IMR-90 (cell line): ENCODE data around the gene LRRC36. TPM values are rescaled to one million over a fixed set of nuclear protein-coding genes. Genes with fewer than 3 reads are reported as not detected.

ENCODE experiments used
- ATAC-seq: fragments of 200-7000 bp; cut with Tn5 transposase; 2 replicates; pipeline ENCODE4 v1.9.1; 2020; ENCODE audit warnings: low read depth, mild to moderate bottlenecking, moderate library complexity
- BruUV-seq: library from RNA; stranded (reverse); fragments of 400-500 nt; replicated peaks from 2 replicates; lab custom pipeline; 2021; lab: Mats Ljungman, UMichigan
- CTCF ChIA-PET: fragments of 300-600 bp; formaldehyde crosslinking; extraction: SDS; loops from one replicate; lab custom pipeline; 2021; ENCODE audit warnings: antibody characterized with exemption; lab: Yijun Ruan, JAX
- POLR2A ChIA-PET: fragments of 300-600 bp; sonication (Branson Sonifier 250); formaldehyde crosslinking; loops from one replicate; lab custom pipeline; 2022; ENCODE audit warnings: antibody characterized with exemption; ENCODE audit not compliant: unreplicated experiment; lab: Charles Lee
- DNase-seq: peaks from one replicate; pipeline ENCODE4 v3.0.0; 2013
- H2AFZ ChIP-seq: replicated peaks from 2 replicates; pipeline ENCODE3; 2013; ENCODE audit warnings: low read length, mild to moderate bottlenecking; ENCODE audit not compliant: poor library complexity
- H2AK5ac ChIP-seq: 2 replicates; pipeline ENCODE4 v1.6.1; 2013; ENCODE audit warnings: low read depth, low read length, inconsistent platforms
- H2AK9ac ChIP-seq: replicated peaks from 2 replicates; pipeline ENCODE3; 2013; ENCODE audit warnings: mild to moderate bottlenecking, low read depth, low read length, moderate library complexity; ENCODE audit not compliant: poor library complexity
- H2BK120ac ChIP-seq: 2 replicates; pipeline ENCODE4 v1.6.1; 2013; ENCODE audit warnings: low read depth, low read length, inconsistent platforms
- H2BK15ac ChIP-seq: 3 replicates; pipeline ENCODE4 v1.6.1; 2013; ENCODE audit warnings: low read depth, low read length, inconsistent platforms
- H2BK20ac ChIP-seq: 2 replicates; pipeline ENCODE4 v1.6.1; 2013; ENCODE audit warnings: low read depth, mild to moderate bottlenecking, inconsistent platforms, low read length, moderate library complexity
- H2BK5ac ChIP-seq: 2 replicates; pipeline ENCODE4 v1.6.1; 2013; ENCODE audit warnings: mild to moderate bottlenecking, low read depth, low read length, inconsistent platforms; ENCODE audit not compliant: poor library complexity, severe bottlenecking
- H3K14ac ChIP-seq: replicated peaks from 2 replicates; pipeline ENCODE4 v1.6.1; 2013; ENCODE audit warnings: low read depth, low read length, inconsistent platforms
- H3K18ac ChIP-seq: 2 replicates; pipeline ENCODE4 v1.6.1; 2013; ENCODE audit warnings: low read depth, low read length, control low read depth
- H3K23ac ChIP-seq: 2 replicates; pipeline ENCODE4 v1.6.1; 2013; ENCODE audit warnings: low read depth, low read length, inconsistent platforms
- H3K27ac ChIP-seq: 2 replicates; pipeline ENCODE4 v1.5.1; 2013; ENCODE audit warnings: mild to moderate bottlenecking, control low read depth, low read length; ENCODE audit not compliant: insufficient read depth
- H3K27me3 ChIP-seq: 2 replicates; pipeline ENCODE4 v1.6.1; 2013; ENCODE audit warnings: low read length; ENCODE audit not compliant: control insufficient read depth, insufficient read depth
- H3K36me3 ChIP-seq: 2 replicates; pipeline ENCODE4 v1.6.1; 2013; ENCODE audit warnings: low read length, mixed read lengths; ENCODE audit not compliant: control insufficient read depth, insufficient read depth
- H3K4ac ChIP-seq: 2 replicates; pipeline ENCODE4 v1.6.1; 2013; ENCODE audit warnings: low read depth, low read length, inconsistent platforms
- H3K4me1 ChIP-seq: 2 replicates; pipeline ENCODE4 v1.6.1; 2013; ENCODE audit warnings: low read length, mixed read lengths; ENCODE audit not compliant: control insufficient read depth, insufficient read depth
- H3K4me2 ChIP-seq: 2 replicates; pipeline ENCODE4 v1.6.1; 2013; ENCODE audit warnings: low read depth, mild to moderate bottlenecking, control low read depth, low read length, moderate library complexity
- H3K4me3 ChIP-seq: 2 replicates; pipeline ENCODE4 v1.5.1; 2013; ENCODE audit warnings: low read depth, mild to moderate bottlenecking, control low read depth, low read length, moderate library complexity; ENCODE audit not compliant: insufficient read depth
- H3K56ac ChIP-seq: 2 replicates; pipeline ENCODE4 v1.6.1; 2013; ENCODE audit warnings: low read length, inconsistent platforms; ENCODE audit not compliant: insufficient read depth; ENCODE audit errors: extremely low read depth
- H3K79me1 ChIP-seq, 2 experiments: 2 replicates each; pipeline ENCODE4 v1.6.1; 2013; ENCODE audit warnings: low read length in 2 of 2, inconsistent platforms in 1 of 2, low read depth in 1 of 2
- H3K9ac ChIP-seq: 2 replicates; pipeline ENCODE4 v1.6.1; 2013; ENCODE audit warnings: low read depth, low read length, control low read depth
- H3K9me1 ChIP-seq: 2 replicates; pipeline ENCODE4 v1.6.1; 2013; ENCODE audit warnings: low read length, inconsistent platforms; ENCODE audit not compliant: insufficient read depth
- H3K9me3 ChIP-seq: 2 replicates; pipeline ENCODE4 v1.6.1; 2013; ENCODE audit warnings: low read length; ENCODE audit not compliant: control insufficient read depth, insufficient read depth
- H4K20me1 ChIP-seq: 2 replicates; pipeline ENCODE4 v1.6.1; 2013; ENCODE audit warnings: low read length, inconsistent platforms; ENCODE audit not compliant: insufficient read depth
- H4K5ac ChIP-seq: 2 replicates; pipeline ENCODE4 v1.6.1; 2013; ENCODE audit warnings: mild to moderate bottlenecking, low read depth, low read length, control low read depth
- H4K8ac ChIP-seq, 2 experiments: 2 replicates each; pipeline ENCODE4 v1.6.1; 2013; ENCODE audit warnings: low read depth in 2 of 2, low read length in 2 of 2, control low read depth in 1 of 2, inconsistent platforms in 1 of 2
- H4K91ac ChIP-seq: 2 replicates; pipeline ENCODE4 v1.6.1; 2013; ENCODE audit warnings: low read depth, low read length, inconsistent platforms; ENCODE audit not compliant: insufficient read depth
- BHLHE40 ChIP-seq: fragments of 150-350 bp; IDR thresholded peaks from 2 replicates; pipeline ENCODE4 v1.6.1; 2016; ENCODE audit warnings: mild to moderate bottlenecking, low read depth, low read length
- CEBPB ChIP-seq: IDR thresholded peaks from 2 replicates; pipeline ENCODE4 v1.6.1; 2012; ENCODE audit warnings: low read depth, low read length, improper control_type of control experiment
- CHD1 ChIP-seq: IDR thresholded peaks from 2 replicates; pipeline ENCODE4 v1.6.1; 2012; ENCODE audit warnings: low read depth, low read length, improper control_type of control experiment
- FOS ChIP-seq: fragments of 150-350 bp; IDR thresholded peaks from 2 replicates; pipeline ENCODE4 v1.6.1; 2016; ENCODE audit warnings: low read depth, low read length
- MAFK ChIP-seq: IDR thresholded peaks from 2 replicates; pipeline ENCODE4 v1.6.1; 2012; ENCODE audit warnings: low read depth, low read length, improper control_type of control experiment
- MAZ ChIP-seq: IDR thresholded peaks from 2 replicates; pipeline ENCODE4 v1.6.1; 2012; ENCODE audit warnings: low read depth, mild to moderate bottlenecking, low read length, improper control_type of control experiment, moderate library complexity, borderline replicate concordance
- NFE2L2 ChIP-seq: fragments of 150-350 bp; IDR thresholded peaks from 2 replicates; pipeline ENCODE4 v1.6.1; 2016; ENCODE audit warnings: low read depth, mild to moderate bottlenecking, low read length
- POLR2A ChIP-seq: IDR thresholded peaks from 2 replicates; pipeline ENCODE4 v1.6.1; 2012; ENCODE audit warnings: mild to moderate bottlenecking, low read depth, low read length
- RAD21 ChIP-seq: IDR thresholded peaks from 2 replicates; pipeline ENCODE4 v1.6.1; 2012; ENCODE audit warnings: low read length, improper control_type of control experiment
- RCOR1 ChIP-seq: IDR thresholded peaks from 2 replicates; pipeline ENCODE4 v1.6.1; 2012; ENCODE audit warnings: mild to moderate bottlenecking, low read length, improper control_type of control experiment; ENCODE audit not compliant: insufficient replicate concordance
- RFX5 ChIP-seq: IDR thresholded peaks from 2 replicates; pipeline ENCODE4 v1.8.0; 2012; ENCODE audit warnings: low read depth, mild to moderate bottlenecking, low read length, moderate library complexity
- SMC3 ChIP-seq: fragments of 150-350 bp; IDR thresholded peaks from 2 replicates; pipeline ENCODE4 v1.6.1; 2016; ENCODE audit warnings: low read depth, mild to moderate bottlenecking, antibody characterized with exemption, low read length, moderate library complexity
- WGBS, 2 experiments: methylation state at CpG; one replicate each; pipeline versions ENCODE4 v1.1.5 to v1.1.7; 2013; ENCODE audit warnings: missing lambda C conversion rate in 2 of 2; ENCODE audit not compliant: insufficient read length in 1 of 2; ENCODE audit errors: extremely low coverage in 2 of 2; 5-methylcytosine and 5-hydroxymethylcytosine counted together
- dilution Hi-C: fragments of 300-500 bp; cut with HindIII; formaldehyde crosslinking; loops from one replicate; pipeline ENCODE4 v1.14.3; 2018; ENCODE audit warnings: low sequenced_read_pairs; ENCODE audit not compliant: unreplicated experiment
- in situ Hi-C: fragments of 300-500 bp; cut with MboI; formaldehyde crosslinking; loops from 3 replicates; pipeline ENCODE4 v1.14.3; 2019; ENCODE audit warnings: low sequenced_read_pairs, inconsistent platforms, mixed read lengths
- intact Hi-C: fragments of 100-400 bp; cut with micrococcal nuclease; formaldehyde crosslinking; loops from 2 replicates; pipeline ENCODE4 v1.10.0; 2022
- polyA plus RNA-seq, 3 experiments: library from polyadenylated mRNA; depleted of rRNA; stranded (reverse); fragments of >200 nt; gene quantifications; 2 replicates each; pipeline ENCODE4 v1.2.3, GENCODE V29; 2012; ENCODE audit warnings: low replicate concordance in 1 of 3
- total RNA-seq: library from RNA; depleted of rRNA; stranded (reverse); fragments of >200 nt; gene quantifications from 2 replicates; pipeline ENCODE4 v1.2.3, GENCODE V29; 2012
- TF ChIP-seq, protein P1 (sequence below): conservative IDR thresholded peaks from 2 replicates; pipeline ENCODE4 v1.5.1; 2012; ENCODE audit warnings: mild to moderate bottlenecking, low read depth, low read length, improper control_type of control experiment
- TF ChIP-seq, protein P2 (sequence below): fragments of 150-350 bp; IDR thresholded peaks from 2 replicates; pipeline ENCODE4 v1.6.1; 2017; ENCODE audit warnings: mild to moderate bottlenecking, antibody characterized with exemption, low read length, low read depth
- TF ChIP-seq, protein P3 (sequence below): fragments of 150-350 bp; IDR thresholded peaks from 2 replicates; pipeline ENCODE4 v1.6.1; 2016; ENCODE audit warnings: low read depth, mild to moderate bottlenecking, low read length, moderate library complexity, borderline replicate concordance

LRRC36 gene
- total and polyA plus RNA-seq, 2 of the 4 experiments (the other 2 are of a cell fraction), result 0.18 to 0.29 TPM

DNA sequence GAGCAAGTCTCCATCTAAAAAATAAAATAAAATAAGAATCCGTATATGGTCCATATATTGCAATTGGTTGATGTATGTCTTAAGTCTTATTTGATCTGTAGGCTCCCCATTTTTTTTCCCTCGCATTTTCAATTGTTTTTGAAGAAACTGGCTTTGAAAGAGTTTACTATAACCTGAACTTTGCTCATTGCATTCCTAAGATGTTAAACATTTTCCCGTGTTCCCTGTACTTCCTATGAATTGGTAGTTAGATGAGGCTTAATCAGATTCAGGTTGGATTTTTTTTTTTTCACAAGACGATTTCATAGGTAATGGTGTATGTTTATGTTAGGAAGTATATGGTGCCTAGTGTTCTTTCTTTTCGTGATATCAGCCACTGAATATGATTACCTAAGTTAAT lies 3.3 kb downstream of the LRRC36 start:
- Histone ChIP-seq H2AK9ac (no peak overlapping the region), H3K4me2 (no peak overlapping the region), H2BK20ac (no peak overlapping the region), H3K79me1 (no peaks in the 10 kb centered on the region), H4K5ac (no peak overlapping the region), H2BK120ac (no peak overlapping the region), H2AK5ac (no peak overlapping the region), H3K9me3 (no peaks in the 10 kb centered on the region), H3K18ac (no peak overlapping the region), H3K4me3 (no peak overlapping the region), H2AFZ (no peak overlapping the region), H4K20me1 (no peaks in the 10 kb centered on the region), H3K56ac (no peak overlapping the region), H3K27ac (no peak overlapping the region), H4K8ac (no peak overlapping the region), H3K27me3 (peaks cover under 1% of the 10 kb centered on the region; the same call in 1 of the 2 replicates), H3K9ac (no peak overlapping the region), H3K9me1 (no peaks in the 10 kb centered on the region), H2BK5ac (no peak overlapping the region), H3K4me1 (no peaks in the 10 kb centered on the region), H2BK15ac (no peak overlapping the region), H4K91ac (no peak overlapping the region), H3K4ac (no peak overlapping the region), H3K23ac (no peak overlapping the region), H3K36me3 (no peaks in the 10 kb centered on the region), H3K14ac (no peak overlapping the region)
- WGBS, 2 experiments, result no CpG with 5 or more reads among the region's 5 CpGs
- in situ Hi-C loops (no loop called here), intact Hi-C loops (no loop called here), dilution Hi-C loops (no loop called here)
- ATAC-seq, result no peak
- ChIA-PET CTCF (no interaction called here), POLR2A (no interaction called here)
- no peak for DNase-seq
- no TSS peak for BruUV-seq
- TF ChIP-seq CHD1 (no peak), NFE2L2 (no peak), FOS (no peak), RAD21 (no peak), RCOR1 (no peak), MAFK (no peak), SMC3 (no peak), MAZ (no peak), RFX5 (no peak), POLR2A (no peak), BHLHE40 (no peak), CEBPB (no peak)
- TF ChIP-seq, protein P1, sequence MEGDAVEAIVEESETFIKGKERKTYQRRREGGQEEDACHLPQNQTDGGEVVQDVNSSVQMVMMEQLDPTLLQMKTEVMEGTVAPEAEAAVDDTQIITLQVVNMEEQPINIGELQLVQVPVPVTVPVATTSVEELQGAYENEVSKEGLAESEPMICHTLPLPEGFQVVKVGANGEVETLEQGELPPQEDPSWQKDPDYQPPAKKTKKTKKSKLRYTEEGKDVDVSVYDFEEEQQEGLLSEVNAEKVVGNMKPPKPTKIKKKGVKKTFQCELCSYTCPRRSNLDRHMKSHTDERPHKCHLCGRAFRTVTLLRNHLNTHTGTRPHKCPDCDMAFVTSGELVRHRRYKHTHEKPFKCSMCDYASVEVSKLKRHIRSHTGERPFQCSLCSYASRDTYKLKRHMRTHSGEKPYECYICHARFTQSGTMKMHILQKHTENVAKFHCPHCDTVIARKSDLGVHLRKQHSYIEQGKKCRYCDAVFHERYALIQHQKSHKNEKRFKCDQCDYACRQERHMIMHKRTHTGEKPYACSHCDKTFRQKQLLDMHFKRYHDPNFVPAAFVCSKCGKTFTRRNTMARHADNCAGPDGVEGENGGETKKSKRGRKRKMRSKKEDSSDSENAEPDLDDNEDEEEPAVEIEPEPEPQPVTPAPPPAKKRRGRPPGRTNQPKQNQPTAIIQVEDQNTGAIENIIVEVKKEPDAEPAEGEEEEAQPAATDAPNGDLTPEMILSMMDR, result no peak
- TF ChIP-seq, protein P2, sequence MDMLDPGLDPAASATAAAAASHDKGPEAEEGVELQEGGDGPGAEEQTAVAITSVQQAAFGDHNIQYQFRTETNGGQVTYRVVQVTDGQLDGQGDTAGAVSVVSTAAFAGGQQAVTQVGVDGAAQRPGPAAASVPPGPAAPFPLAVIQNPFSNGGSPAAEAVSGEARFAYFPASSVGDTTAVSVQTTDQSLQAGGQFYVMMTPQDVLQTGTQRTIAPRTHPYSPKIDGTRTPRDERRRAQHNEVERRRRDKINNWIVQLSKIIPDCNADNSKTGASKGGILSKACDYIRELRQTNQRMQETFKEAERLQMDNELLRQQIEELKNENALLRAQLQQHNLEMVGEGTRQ, result no peak
- TF ChIP-seq, protein P3, sequence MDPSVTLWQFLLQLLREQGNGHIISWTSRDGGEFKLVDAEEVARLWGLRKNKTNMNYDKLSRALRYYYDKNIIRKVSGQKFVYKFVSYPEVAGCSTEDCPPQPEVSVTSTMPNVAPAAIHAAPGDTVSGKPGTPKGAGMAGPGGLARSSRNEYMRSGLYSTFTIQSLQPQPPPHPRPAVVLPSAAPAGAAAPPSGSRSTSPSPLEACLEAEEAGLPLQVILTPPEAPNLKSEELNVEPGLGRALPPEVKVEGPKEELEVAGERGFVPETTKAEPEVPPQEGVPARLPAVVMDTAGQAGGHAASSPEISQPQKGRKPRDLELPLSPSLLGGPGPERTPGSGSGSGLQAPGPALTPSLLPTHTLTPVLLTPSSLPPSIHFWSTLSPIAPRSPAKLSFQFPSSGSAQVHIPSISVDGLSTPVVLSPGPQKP, result no peak
